NCI-H2171 treated with DMSO at 0.1 percent for 48 hours (cell line): ENCODE data around the gene PSMC2.

Experiments
- DNase-seq: peaks from one replicate; lab custom pipeline; 2025; lab: John Stamatoyannopoulos, UW

Gene PSMC2

GRCh38 chr7:103347507-103348267 is at the start of gene PSMC2:
Gene PSMC2 (plus strand): TSS chr7:103347643. CDS start chr7:103347712, 69 bp downstream.
- peak; percentile 92 for DNase-seq

- DNase-seq = no peak
Observed at GRCh38 chr7:103297837-103298179, 49.6 kb upstream of the PSMC2 start.

GRCh38 chr7:103299660-103300059 is 47.8 kb upstream of the PSMC2 start:
- no peak for DNase-seq

GRCh38 chr7:103301441-103301840 is 46.0 kb upstream of the PSMC2 start:
- no peak for DNase-seq

- DNase-seq = no peak
Observed at GRCh38 chr7:103307503-103308231, 39.8 kb upstream of the PSMC2 start.

- no peak for DNase-seq
Observed at GRCh38 chr7:103314852-103315251, 32.6 kb upstream of the PSMC2 start.

- no peak for DNase-seq
Observed at GRCh38 chr7:103316380-103316941, 31.0 kb upstream of the PSMC2 start.

GRCh38 chr7:103317009-103317408 is 30.4 kb upstream of the PSMC2 start:
- no peak for DNase-seq

- DNase-seq = no peak
Observed at GRCh38 chr7:103325744-103326143, 21.7 kb upstream of the PSMC2 start.

GRCh38 chr7:103336761-103337160 is 10.7 kb upstream of the PSMC2 start:
- no peak for DNase-seq

GRCh38 chr7:103338864-103339263 is 8.6 kb upstream of the PSMC2 start:
- no peak for DNase-seq

GRCh38 chr7:103341466-103341865 is 6.0 kb upstream of the PSMC2 start:
- no peak for DNase-seq

GRCh38 chr7:103343332-103343731 is 4.1 kb upstream of the PSMC2 start:
- DNase-seq = no peak

- DNase-seq = peak; percentile 39
Observed at GRCh38 chr7:103343758-103344452, 3.5 kb upstream of the PSMC2 start.

- peak; percentile 95 for DNase-seq
Observed at GRCh38 chr7:103344453-103345149, 2.8 kb upstream of the PSMC2 start, which contains the start of gene DNAJC2. Gene DNAJC2 (minus strand): TSS chr7:103344767. CDS start chr7:103344622, 145 bp downstream.

GRCh38 chr7:103346396-103346795 is 1.0 kb upstream of the PSMC2 start:
- DNase-seq = no peak

- no peak for DNase-seq
Observed at GRCh38 chr7:103348452-103348851, 1.0 kb downstream of the PSMC2 start.

GRCh38 chr7:103348959-103349358 is 1.5 kb downstream of the PSMC2 start:
- no peak for DNase-seq

- DNase-seq = no peak
Observed at GRCh38 chr7:103349805-103350204, 2.4 kb downstream of the PSMC2 start.

GRCh38 chr7:103369432-103369831 is 22.0 kb downstream of the PSMC2 start:
- DNase-seq = no peak

- DNase-seq = no peak
Observed at GRCh38 chr7:103373866-103374643, 26.6 kb downstream of the PSMC2 start.
